Stomach smooth muscle (tissue), 2 donors: ENCODE results near the gene ARHGAP26.
"Not testable (repeated sequence)": the region's sequence is repeated elsewhere in the genome, so short reads cannot be mapped to it uniquely, and the experiment has no call there.

Experiments used
- H3K27ac ChIP-seq: one replicate; pipeline ENCODE4 v1.7.0; 2013; ENCODE audit warnings: mild to moderate bottlenecking, low read length, inconsistent platforms
- H3K27me3 ChIP-seq, 2 donors: one replicate each; pipeline ENCODE4 v1.7.0; 2013; ENCODE audit warnings: low read length in 2 of 2; ENCODE audit not compliant: insufficient read depth in 2 of 2, control insufficient read depth in 1 of 2
- H3K36me3 ChIP-seq, 2 donors: one replicate each; pipeline ENCODE4 v1.7.0; 2013; ENCODE audit warnings: low read length in 2 of 2; ENCODE audit not compliant: control insufficient read depth in 2 of 2, insufficient read depth in 2 of 2
- H3K4me1 ChIP-seq: one replicate; pipeline ENCODE4 v1.7.0; 2013; ENCODE audit warnings: low read length; ENCODE audit not compliant: control insufficient read depth, insufficient read depth
- H3K4me3 ChIP-seq, 2 donors: one replicate each; pipeline ENCODE4 v1.7.0; 2013; ENCODE audit warnings: low read length in 2 of 2
- H3K9ac ChIP-seq, 2 donors: one replicate each; pipeline ENCODE4 v1.7.0; 2013; ENCODE audit warnings: low read length in 2 of 2, mild to moderate bottlenecking in 1 of 2
- H3K9me3 ChIP-seq, 2 donors: one replicate each; pipeline ENCODE4 v1.7.0; 2013; ENCODE audit warnings: low read length in 2 of 2; ENCODE audit not compliant: control insufficient read depth in 2 of 2
- donor health status: healthy.
- donor health status: Pancreatic carcinoma.

The ARHGAP26 gene

GRCh38 chr5:142952871-142953270, 182.7 kb downstream of the ARHGAP26 start:
- not testable (repeated sequence) for H3K9ac ChIP-seq, H3K36me3 ChIP-seq, H3K27me3 ChIP-seq, H3K4me3 ChIP-seq, H3K27ac ChIP-seq, H3K9me3 ChIP-seq
- H3K4me1 ChIP-seq: peaks cover 31% of the 10 kb centered on the region

GRCh38 chr5:142954455-142954854, 184.3 kb downstream of the ARHGAP26 start:
- H3K9me3 ChIP-seq: no peaks in the 10 kb centered on the region
- peak overlapping the region; percentile 70 for H3K27ac ChIP-seq
- peaks cover 38% of the 10 kb centered on the region for H3K4me1 ChIP-seq
- H3K27me3 ChIP-seq: no peaks in the 10 kb centered on the region
- no peaks in the 10 kb centered on the region for H3K36me3 ChIP-seq
- H3K4me3 ChIP-seq: no peak overlapping the region
- no peak overlapping the region for H3K9ac ChIP-seq

- no peaks in the 10 kb centered on the region for H3K27me3 ChIP-seq
- no peak overlapping the region for H3K9ac ChIP-seq
- peak overlapping the region; percentile 70 for H3K27ac ChIP-seq
- H3K9me3 ChIP-seq: no peaks in the 10 kb centered on the region
- H3K4me1 ChIP-seq: peaks cover 38% of the 10 kb centered on the region
- H3K4me3 ChIP-seq: peak overlapping the region in 1 of 2 donors; percentile 29
- no peaks in the 10 kb centered on the region for H3K36me3 ChIP-seq
These were observed 185.5 kb downstream of the ARHGAP26 start for GRCh38 chr5:142955628-142956027.

GRCh38 chr5:142957528-142957927, 187.4 kb downstream of the ARHGAP26 start:
- H3K9me3 ChIP-seq: no peaks in the 10 kb centered on the region
- no peaks in the 10 kb centered on the region for H3K36me3 ChIP-seq
- H3K4me3 ChIP-seq: peak overlapping the region; percentile 28 to 44
- peaks cover 38% of the 10 kb centered on the region for H3K4me1 ChIP-seq
- peak overlapping the region; percentile 46 for H3K27ac ChIP-seq
- no peaks in the 10 kb centered on the region for H3K27me3 ChIP-seq
- H3K9ac ChIP-seq: no peak overlapping the region

GRCh38 chr5:142958944-142959682, 188.9 kb downstream of the ARHGAP26 start:
- Histone ChIP-seq H3K27ac (no peak overlapping the region), H3K27me3 (no peaks in the 10 kb centered on the region), H3K36me3 (no peaks in the 10 kb centered on the region), H3K9ac (no peak overlapping the region), H3K4me1 (peaks cover 38% of the 10 kb centered on the region), H3K9me3 (no peaks in the 10 kb centered on the region), H3K4me3 (no peak overlapping the region)

GRCh38 chr5:142959683-142960657, 189.8 kb downstream of the ARHGAP26 start:
- Histone ChIP-seq H3K27me3 (no peaks in the 10 kb centered on the region), H3K9ac (no peak overlapping the region), H3K36me3 (no peaks in the 10 kb centered on the region), H3K4me1 (peaks cover 34% of the 10 kb centered on the region), H3K9me3 (no peaks in the 10 kb centered on the region), H3K27ac (no peak overlapping the region), H3K4me3 (no peak overlapping the region)

GRCh38 chr5:142961440-142962173, 191.4 kb downstream of the ARHGAP26 start:
- Histone ChIP-seq H3K4me1 (peaks cover 18% of the 10 kb centered on the region), H3K4me3 (no peak overlapping the region), H3K27ac (no peak overlapping the region), H3K9ac (no peak overlapping the region), H3K9me3 (no peaks in the 10 kb centered on the region), H3K27me3 (no peaks in the 10 kb centered on the region), H3K36me3 (no peaks in the 10 kb centered on the region)

- Histone ChIP-seq H3K27ac (no peak overlapping the region), H3K27me3 (no peaks in the 10 kb centered on the region), H3K4me3 (no peak overlapping the region), H3K4me1 (peaks cover 14% of the 10 kb centered on the region), H3K36me3 (no peaks in the 10 kb centered on the region), H3K9ac (no peak overlapping the region), H3K9me3 (no peaks in the 10 kb centered on the region)
These were observed 192.0 kb downstream of the ARHGAP26 start for GRCh38 chr5:142962174-142962533.

GRCh38 chr5:142965258-142966120, 195.3 kb downstream of the ARHGAP26 start:
- H3K4me3 ChIP-seq, H3K27ac ChIP-seq, H3K9ac ChIP-seq: not testable (repeated sequence)

GRCh38 chr5:142966121-142966420, 195.9 kb downstream of the ARHGAP26 start:
- H3K27me3 ChIP-seq: no peaks in the 10 kb centered on the region
- no peaks in the 10 kb centered on the region for H3K4me1 ChIP-seq
- no peak overlapping the region for H3K27ac ChIP-seq
- no peak overlapping the region for H3K4me3 ChIP-seq
- no peaks in the 10 kb centered on the region for H3K36me3 ChIP-seq
- no peak overlapping the region for H3K9ac ChIP-seq
- no peaks in the 10 kb centered on the region for H3K9me3 ChIP-seq

More at GRCh38 chr5:142965258-142966120, 195.3 kb downstream of the ARHGAP26 start:
- not testable (repeated sequence) for H3K4me1 ChIP-seq, H3K9me3 ChIP-seq, H3K36me3 ChIP-seq, H3K27me3 ChIP-seq
